GM12872 (cell line): ENCODE results near the gene PSMB7.

Experiments used
- TF ChIP-seq, protein P1 (sequence below): IDR thresholded peaks from 3 replicates; pipeline ENCODE4 v1.5.1; 2011; ENCODE audit warnings: low read depth, mild to moderate bottlenecking, low read length, moderate library complexity; ENCODE audit not compliant: insufficient read depth

PSMB7 gene

DNA sequence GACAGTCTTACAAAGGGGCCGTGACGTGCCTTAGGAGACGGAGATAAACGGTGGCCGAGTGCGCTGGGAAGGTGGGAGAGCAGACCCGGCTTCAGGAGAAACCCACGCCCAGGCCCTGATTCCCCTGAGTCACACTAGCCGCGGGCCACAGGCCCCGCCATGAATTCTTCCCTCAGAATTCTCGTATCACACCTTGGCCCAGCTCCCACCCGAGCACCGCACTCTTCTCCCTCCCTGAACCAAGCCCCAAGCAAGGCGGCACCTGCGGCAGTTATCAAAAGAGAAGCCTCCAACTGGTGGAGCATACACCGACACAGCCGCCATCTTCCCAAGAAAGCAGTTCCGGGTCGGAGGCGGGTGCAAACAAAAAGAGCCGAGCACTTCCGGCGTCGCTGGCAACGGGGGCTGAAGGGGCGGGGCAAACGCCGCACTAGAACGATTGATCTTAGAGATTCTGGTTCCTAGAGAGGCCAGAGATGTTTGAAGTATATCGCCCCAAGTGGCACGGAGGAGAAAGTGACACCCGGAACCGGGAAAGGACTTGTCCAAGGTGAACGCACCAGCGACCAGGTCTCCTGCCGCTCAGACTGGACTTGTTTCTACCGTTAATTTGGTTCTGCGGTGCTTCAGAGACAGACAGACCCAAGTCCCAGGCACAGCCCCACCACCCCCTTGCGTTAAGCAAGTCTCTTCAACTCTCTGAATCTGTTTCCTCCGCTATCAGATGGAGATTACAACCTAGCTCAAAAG, at the start of gene PSMB7:
TSS of gene PSMB7 (minus strand) at position 341 of the 750 bp plus-strand sequence. CDS start at position 324, 17 bp downstream.
- TF ChIP-seq, protein P1, sequence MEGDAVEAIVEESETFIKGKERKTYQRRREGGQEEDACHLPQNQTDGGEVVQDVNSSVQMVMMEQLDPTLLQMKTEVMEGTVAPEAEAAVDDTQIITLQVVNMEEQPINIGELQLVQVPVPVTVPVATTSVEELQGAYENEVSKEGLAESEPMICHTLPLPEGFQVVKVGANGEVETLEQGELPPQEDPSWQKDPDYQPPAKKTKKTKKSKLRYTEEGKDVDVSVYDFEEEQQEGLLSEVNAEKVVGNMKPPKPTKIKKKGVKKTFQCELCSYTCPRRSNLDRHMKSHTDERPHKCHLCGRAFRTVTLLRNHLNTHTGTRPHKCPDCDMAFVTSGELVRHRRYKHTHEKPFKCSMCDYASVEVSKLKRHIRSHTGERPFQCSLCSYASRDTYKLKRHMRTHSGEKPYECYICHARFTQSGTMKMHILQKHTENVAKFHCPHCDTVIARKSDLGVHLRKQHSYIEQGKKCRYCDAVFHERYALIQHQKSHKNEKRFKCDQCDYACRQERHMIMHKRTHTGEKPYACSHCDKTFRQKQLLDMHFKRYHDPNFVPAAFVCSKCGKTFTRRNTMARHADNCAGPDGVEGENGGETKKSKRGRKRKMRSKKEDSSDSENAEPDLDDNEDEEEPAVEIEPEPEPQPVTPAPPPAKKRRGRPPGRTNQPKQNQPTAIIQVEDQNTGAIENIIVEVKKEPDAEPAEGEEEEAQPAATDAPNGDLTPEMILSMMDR, result peak; percentile 89

DNA sequence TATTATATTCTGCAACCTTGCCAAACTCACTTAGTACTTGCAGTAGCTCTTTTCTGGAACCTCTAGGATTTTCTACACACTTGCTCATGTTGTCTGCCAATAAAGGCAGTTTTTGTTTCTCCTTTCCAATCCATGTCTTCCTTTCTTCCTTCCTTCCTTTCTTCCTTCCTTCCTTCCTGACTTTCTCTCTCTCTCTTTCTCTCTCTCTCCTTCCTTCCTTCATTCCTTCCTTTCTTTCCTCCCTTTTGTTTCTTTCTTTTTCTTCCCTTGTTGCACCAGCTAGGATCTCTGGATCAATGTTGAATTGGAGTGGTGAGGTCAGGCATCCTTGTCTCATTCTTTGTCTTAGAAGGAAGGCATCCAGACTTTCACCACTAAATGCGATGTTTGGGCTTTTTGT, 47.5 kb upstream of the PSMB7 start:
- TF ChIP-seq, protein P1, result no peak

DNA sequence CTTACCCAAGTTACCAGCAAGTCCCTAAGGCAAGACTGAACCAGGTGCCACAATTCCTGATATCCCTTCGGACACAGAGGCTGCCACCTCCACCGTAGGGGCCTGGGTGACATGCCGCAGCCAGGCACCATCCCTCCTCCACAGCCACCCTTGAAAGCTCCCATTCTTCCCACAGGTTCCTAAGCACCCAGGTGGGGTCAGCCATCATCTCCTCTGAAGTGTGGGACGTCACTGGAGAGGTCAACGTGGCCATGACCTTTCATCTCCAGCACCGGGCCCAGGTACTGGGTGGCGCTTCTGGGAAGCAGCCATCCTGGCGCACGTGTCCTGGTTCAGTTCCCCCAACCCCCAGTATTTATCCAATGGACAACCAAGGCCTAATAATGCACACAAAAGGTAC, 43.2 kb upstream of the PSMB7 start:
- TF ChIP-seq, protein P1, result no peak

DNA sequence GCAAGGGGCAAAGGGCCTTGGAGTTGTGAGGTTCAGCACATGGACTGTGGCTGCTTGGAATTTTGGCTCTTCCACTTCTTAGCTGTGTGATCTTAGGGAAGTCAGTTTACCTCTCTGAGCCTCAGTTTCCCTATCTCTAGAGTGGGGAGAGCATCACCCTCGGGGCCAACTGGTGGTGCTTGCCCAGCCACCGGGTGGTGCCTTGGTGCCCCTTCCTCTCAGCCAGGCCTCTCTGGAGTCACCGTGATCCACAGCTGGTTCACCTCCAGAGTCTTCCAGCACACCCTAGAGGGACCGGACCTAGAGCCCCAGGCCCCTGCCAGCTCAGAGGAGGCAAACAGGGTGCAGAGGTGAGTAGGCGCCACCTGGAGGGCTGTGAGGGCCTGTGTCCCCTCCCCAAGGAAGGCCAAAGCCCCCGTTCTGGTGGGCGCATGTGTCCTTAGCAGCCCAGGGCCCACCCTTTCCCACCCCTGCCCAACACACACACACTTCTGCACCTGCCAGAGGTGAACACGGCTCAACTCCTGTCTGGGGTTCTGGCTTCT, 42.7 kb upstream of the PSMB7 start:
- TF ChIP-seq, protein P1, result no peak

DNA sequence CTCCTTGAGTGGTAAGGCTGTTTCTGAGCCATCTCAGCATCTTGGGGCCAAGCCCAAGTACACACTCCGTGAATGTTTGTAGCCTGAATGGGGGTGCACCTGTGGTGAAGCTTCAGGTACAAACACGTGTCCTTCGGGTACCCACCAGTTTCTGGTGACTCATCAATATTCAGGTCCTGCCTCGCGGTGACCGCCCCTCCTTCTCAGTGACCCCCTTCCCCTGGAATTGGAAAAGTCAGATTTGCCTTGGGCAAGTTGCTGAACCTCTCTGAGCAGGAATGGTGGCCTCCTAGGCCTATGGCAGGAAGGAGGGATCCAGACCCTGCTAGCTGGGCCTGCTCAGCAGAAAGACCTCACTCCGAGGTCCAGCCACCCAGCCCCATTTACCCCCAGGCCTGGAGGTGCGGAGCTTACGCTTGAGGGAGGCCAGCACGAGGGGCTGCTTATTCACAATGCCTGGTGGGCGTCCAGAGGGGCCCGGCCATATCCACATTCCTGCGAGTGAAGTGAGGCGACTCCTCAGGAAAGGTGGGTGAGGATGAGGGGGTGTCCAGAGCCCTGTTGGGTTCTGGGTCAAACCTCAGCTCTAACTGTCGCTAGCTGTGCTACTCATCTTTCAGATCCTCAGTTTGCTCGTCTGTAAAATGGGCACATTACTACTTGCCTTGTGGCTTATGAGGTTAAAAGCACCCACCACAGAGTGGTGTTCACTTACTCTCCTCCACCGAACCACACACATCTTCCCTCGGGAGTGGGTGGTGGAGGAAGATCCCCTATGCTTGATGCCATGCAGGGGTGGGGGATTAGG, 42.0 kb upstream of the PSMB7 start:
- TF ChIP-seq, protein P1, result no peak

DNA sequence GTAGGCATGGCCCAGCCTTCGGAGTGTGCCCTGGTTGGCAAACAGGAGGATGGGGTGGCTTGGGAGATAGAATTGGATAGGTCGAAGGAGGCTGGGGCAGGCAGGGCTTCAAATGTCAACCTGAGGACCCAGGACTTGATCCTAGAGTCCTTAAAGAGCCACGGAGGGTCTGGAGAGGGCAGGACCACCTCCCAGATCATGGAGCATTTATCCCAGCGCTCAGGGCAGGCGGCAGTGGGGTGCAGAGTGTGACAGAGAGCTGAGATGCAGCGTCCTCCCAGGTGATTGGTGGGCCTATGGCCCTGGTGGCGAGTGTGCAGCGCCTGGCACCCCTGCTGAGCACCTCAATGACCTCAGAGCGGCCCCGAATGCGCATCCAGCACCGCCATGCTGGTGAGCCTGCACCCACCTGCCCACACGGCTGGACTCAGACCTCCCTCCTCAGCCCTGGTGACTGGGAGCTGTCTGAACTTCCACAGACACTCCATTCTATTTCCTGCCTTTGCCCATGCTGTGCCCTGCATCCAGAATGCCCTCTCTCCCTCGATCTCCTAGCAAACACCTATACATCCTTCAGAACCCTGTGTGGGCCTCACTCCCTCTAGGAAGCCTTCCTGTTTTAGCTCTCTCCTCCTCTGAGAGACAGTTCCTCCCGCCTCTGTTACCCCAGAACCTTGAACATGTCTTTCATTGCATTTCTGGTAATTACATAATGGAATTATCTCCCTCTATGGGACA, 41.3 kb upstream of the PSMB7 start:
- TF ChIP-seq, protein P1, result no peak

DNA sequence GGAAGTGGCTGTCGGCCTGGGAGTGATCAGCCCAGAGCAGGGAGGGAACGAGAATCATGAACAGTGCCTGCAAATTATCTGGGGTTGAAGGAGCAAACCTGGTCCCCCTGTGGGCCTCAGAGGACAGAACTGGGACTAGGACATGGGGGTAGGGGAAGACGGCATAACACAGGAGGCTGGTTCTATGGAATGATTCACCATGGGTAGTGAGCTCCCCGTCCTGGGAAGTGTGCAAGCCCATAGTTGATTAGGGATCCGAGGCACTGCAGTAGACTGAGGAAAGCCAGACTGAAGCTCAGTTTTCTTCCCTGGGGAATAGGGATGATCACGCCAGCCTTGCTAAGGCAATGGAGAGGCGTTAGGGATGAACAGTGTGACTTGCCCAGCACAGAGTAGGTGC, 40.6 kb upstream of the PSMB7 start:
- TF ChIP-seq, protein P1, result no peak
